ENCODE results near the gene MYO5A. TPM values are rescaled to one million over a fixed set of nuclear protein-coding genes. Genes with fewer than 3 reads are reported as not detected.

The MYO5A gene
- total and polyA plus RNA-seq, 9 of the 15 experiments (the other 6 are each of a cell fraction or from before 2014, with no cell fraction given), result 0.03 to 0.82 (median 0.40) TPM

- ATAC-seq, result no peak
- no peaks in the 10 kb centered on the region; a peak in 1 of 5 replicates for H3K27me3 ChIP-seq (ENCODE audit: control insufficient read depth in 2 of 2, insufficient read depth in 2 of 2, low read length in 2 of 2)
- H3K9me1 ChIP-seq (ENCODE audit: control insufficient read depth, insufficient read depth, low read length), result no peaks in the 10 kb centered on the region
- intact Hi-C loops (cut with micrococcal nuclease), result loop anchor here (5.0 to 10.0 kb wide), 2 partner anchors 73 to 135 kb away; no protein-coding TSS in a partner anchor
- in situ Hi-C loops (cut with MboI), result no loop called here
- no peak for FAIRE-seq
- 14% methylated on average over 1 of the region's 1 CpG for WGBS (ENCODE audit: insufficient coverage, low coverage, missing lambda C conversion rate)
- no peaks in the 10 kb centered on the region for H3K9me3 ChIP-seq (replicated peaks; ENCODE audit: control insufficient read depth, insufficient read depth, low read depth, low read length)
- H3K79me2 ChIP-seq (ENCODE audit: control insufficient read depth, insufficient read depth, low read length), result no peaks in the 10 kb centered on the region
- H3K27ac ChIP-seq (ENCODE audit: extremely low read depth, low read depth, low read length), result no peak overlapping the region
- no peak overlapping the region for H2AFZ ChIP-seq (ENCODE audit: low read depth, low read length)
- ChIA-PET CTCF (ENCODE audit: low intra/inter-chr PET ratio) (no interaction called here), POLR2A (interaction anchor here (0.7 kb wide), 1 partner anchor 401 kb away, joined by 5 read pairs; no protein-coding TSS in a partner anchor)
- H3K4me2 ChIP-seq (ENCODE audit: insufficient read depth, low read length), result no peak overlapping the region
- H3K4me1 ChIP-seq (replicated peaks in 1 of 2; ENCODE audit: control insufficient read depth in 2 of 2, insufficient read depth in 2 of 2, low read length in 2 of 2), result no peaks in the 10 kb centered on the region
- no peak overlapping the region for H3K4me3 ChIP-seq
- no peaks in the 10 kb centered on the region for H4K20me1 ChIP-seq (replicated peaks; ENCODE audit: control insufficient read depth, insufficient read depth, low read length)
- H3K9ac ChIP-seq (ENCODE audit: insufficient read depth in 1 of 2, low read depth in 2 of 2, low read length in 2 of 2), result no peak overlapping the region
- no TSS peak for BruUV-seq (replicated peaks)
- DNase-seq (ENCODE audit: extremely low read depth in 1 of 4, low spot score in 3 of 4), result no peak
- no peaks in the 10 kb centered on the region for H3K36me3 ChIP-seq (ENCODE audit: control insufficient read depth, insufficient read depth, low read length)
- TF ChIP-seq XRCC3 (IDR thresholded peaks at IDR 0.05), result no peak
- no peak for TF ChIP-seq ZNF140 (CRISPR knock-in tag; IDR thresholded peaks at IDR 0.05)
- TF ChIP-seq SUPT5H (IDR thresholded peaks at IDR 0.05), result no peak
- no peak for TF ChIP-seq ZC3H8 (IDR thresholded peaks at IDR 0.05)
- no peak for TF ChIP-seq ZNF655 (CRISPR knock-in tag; IDR thresholded peaks at IDR 0.05)
- TF ChIP-seq PTTG1 (tag; IDR thresholded peaks at IDR 0.05; ENCODE audit: low read depth), result no peak
- TF ChIP-seq ARHGAP35 (IDR thresholded peaks at IDR 0.05; ENCODE audit: partially characterized antibody), result no peak
- no peak for TF ChIP-seq E2F3 (CRISPR knock-in tag; IDR thresholded peaks at IDR 0.05)
- TF ChIP-seq MAFF (IDR thresholded peaks at IDR 0.05; ENCODE audit: low read length), result no peak
- TF ChIP-seq TSC22D4 (tag; IDR thresholded peaks at IDR 0.05), result no peak
- TF ChIP-seq ZNF318 (IDR thresholded peaks at IDR 0.05; ENCODE audit: borderline replicate concordance in 1 of 2, low read depth in 1 of 2), result no peak
- TF ChIP-seq, protein P1, sequence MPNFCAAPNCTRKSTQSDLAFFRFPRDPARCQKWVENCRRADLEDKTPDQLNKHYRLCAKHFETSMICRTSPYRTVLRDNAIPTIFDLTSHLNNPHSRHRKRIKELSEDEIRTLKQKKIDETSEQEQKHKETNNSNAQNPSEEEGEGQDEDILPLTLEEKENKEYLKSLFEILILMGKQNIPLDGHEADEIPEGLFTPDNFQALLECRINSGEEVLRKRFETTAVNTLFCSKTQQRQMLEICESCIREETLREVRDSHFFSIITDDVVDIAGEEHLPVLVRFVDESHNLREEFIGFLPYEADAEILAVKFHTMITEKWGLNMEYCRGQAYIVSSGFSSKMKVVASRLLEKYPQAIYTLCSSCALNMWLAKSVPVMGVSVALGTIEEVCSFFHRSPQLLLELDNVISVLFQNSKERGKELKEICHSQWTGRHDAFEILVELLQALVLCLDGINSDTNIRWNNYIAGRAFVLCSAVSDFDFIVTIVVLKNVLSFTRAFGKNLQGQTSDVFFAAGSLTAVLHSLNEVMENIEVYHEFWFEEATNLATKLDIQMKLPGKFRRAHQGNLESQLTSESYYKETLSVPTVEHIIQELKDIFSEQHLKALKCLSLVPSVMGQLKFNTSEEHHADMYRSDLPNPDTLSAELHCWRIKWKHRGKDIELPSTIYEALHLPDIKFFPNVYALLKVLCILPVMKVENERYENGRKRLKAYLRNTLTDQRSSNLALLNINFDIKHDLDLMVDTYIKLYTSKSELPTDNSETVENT (CRISPR knock-in tag; IDR thresholded peaks at IDR 0.05), result no peak
Measured at GRCh38 chr15:52329987-52330386, 198.7 kb downstream of the MYO5A start.

All from K562 (cell line).